Measurements from ENCODE around the gene SLC38A3.

GRCh38 chr3:50243543-50243895 is 38.4 kb downstream of the SLC38A3 start:
- no peak for TF ChIP-seq CTCF (IDR thresholded peaks at IDR 0.05)
- no peak for TF ChIP-seq POLR2A (IDR thresholded peaks at IDR 0.05)

Data from uterus (tissue), 2 donors.